ENCODE data around the gene SLC46A1.
A peak's percentile ranks its signal among the peaks of the same experiment; 100 is the strongest.

SLC46A1 gene

DNA sequence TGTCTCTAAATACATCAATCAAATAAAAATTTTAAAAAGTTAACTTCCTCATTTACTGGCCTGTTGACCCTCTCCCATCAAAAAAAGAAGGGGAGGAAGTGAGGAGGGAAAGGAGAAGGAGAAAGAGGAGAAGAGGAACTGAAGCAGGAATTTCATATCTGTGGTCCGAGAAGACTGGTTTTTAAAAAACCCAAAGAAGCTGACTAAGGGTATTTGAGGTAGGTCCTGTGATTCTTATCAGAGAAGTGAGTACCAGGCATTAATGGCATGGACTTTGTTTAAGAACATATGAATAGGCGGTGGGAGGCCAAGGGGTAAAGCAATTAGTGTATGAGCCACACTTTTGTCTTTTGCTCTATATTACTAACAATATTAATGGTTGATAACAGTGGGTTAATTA lies 2.0 kb downstream of the SLC46A1 start:
- DNase-seq (ENCODE audit: low read depth in 3 of 3), result no peak

DNA sequence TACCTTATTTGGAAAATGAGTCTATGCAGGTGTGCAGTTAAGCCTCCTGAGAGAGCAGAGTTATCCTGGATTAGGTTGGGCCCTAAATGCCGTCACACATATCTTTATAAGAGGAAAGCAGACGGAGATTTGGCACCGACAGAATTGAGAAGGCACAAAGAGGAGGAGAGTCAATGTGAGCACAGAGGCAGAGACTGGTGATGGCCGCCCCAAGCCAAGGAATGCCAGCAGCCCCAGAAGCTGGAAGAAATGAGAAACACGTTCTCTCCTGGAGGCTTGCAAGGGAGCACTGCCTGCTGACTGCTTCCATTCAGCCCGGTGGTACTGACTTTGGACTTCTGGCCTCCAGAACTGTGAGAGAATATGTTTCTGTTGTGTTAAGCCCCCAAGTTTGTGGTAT lies 3.2 kb downstream of the SLC46A1 start:
- no peak for DNase-seq (ENCODE audit: low read depth in 3 of 3)

DNA sequence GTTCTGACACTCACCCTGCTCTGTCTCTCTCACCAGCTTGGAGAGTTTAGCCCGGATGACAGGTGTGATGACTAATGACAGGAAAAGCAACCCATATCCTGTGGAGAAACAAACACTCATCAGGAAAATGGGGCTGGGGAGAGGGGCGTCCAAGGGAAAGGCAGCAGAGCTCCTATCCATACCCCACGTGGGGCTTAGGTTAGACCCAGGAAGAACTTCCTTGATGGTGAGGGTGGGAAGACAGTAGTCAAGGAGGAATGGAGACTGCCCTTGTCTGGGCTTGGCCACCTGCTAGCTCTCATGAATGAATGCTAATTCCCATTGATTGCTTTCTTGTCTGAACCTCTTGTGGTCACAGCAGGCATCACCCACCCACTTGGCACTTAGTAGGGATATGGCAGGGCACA lies 3.8 kb downstream of the SLC46A1 start:
- no peak for DNase-seq (ENCODE audit: low read depth in 3 of 3)

DNA sequence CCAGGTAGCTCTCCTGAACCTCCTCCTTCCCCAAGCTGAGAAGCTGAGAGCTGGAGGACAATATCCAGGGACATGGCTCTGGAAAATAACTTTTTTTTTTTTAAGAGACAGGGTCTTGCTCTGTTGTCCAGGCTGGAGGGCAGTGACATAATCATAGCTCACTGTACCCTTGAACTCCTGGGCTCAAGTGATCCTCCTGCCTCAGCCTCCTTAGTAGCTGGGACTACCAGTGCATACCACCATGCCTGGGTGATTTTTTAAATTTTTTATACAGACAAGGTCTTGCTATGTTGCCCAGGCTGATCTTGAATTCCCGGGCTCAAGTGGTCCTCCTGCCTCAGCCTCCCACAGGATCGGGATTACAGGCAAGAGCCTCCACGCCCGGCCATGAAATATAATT lies 6.2 kb downstream of the SLC46A1 start:
- no peak for DNase-seq (ENCODE audit: low read depth in 3 of 3)

DNA sequence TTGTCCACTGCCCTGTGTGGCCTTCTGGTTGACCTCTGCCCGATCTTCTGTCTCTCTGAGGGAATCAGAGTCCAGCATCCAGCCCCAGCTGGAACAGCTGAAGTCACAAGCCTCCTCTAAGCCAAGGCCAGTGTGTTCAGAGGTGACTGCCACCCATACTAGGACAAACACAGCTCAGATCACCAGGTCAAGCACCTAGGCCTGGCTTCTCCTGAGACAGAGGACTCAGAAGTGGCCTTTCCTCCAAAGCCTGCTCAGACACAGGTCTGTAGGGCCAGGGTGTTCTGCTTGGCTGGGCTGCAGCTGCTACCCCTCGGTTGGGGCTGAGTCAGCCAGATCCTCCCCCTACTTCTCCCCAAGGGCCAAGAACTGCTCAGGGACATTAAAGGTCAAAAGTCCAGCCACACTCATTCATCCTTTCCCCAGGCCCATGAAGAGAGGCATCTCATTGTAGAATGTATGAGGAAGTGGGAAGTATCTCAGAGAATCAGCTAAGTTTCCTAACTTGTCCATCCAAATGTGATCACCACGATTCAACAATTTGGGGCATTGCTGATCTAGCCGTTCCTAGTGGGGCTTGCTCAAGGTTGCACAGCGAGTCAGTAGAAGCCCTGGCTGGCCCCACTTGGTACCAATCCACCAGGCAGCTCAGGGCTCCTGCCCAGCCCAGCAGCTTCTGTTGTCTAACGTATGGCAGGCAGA lies 7.6 kb downstream of the SLC46A1 start:
- DNase-seq (ENCODE audit: low read depth in 3 of 3), result no peak

DNA sequence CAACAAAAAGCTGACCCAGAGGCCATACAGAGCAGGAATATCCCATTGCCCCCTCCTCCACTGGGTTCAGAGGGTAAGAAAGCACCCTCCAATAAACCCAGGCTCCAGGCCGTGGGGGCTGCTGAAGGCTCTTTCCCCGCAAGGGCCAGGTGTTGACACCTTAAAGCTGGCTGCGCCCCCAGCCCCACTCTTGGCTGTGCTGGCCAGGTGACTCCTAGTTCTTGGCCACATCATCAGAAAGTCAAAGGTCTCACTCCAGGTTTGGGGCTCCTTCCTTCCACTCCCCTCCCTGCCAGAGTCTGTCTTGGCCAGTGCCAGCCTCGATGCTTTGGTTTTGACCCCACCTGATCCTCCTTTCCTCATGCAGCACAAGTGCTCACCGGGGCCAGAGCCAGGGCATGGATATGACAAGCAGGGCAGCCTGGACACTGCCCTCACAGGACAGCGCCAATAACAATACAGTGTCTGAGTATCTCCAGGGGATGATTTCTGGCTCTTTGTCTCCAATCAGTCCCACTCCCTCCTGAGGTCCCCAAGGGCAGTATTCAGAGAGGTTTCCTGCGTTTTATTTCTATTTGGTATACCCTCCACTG lies 8.2 kb downstream of the SLC46A1 start:
- DNase-seq (ENCODE audit: low read depth in 3 of 3), result no peak

DNA sequence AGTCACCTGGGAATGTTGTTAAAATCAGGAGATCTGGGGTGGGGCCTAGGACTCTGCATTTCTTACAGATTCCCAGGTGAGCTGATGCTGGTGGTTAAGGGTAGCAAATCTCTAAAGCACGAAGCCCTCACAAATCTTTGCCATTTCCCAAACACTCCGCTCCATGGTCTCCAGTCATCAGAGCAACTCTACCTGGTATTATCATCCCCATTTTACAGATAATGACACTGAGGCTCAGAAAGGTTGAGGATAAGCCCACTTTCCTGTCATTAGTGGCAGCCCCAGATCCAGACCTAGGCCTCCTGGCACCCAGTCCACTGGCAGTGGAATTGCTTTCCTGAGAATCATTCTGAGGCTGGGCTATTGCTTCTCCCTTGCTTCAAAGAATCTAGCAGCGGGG lies 8.7 kb downstream of the SLC46A1 start:
- no peak for DNase-seq (ENCODE audit: low read depth in 3 of 3)

DNA sequence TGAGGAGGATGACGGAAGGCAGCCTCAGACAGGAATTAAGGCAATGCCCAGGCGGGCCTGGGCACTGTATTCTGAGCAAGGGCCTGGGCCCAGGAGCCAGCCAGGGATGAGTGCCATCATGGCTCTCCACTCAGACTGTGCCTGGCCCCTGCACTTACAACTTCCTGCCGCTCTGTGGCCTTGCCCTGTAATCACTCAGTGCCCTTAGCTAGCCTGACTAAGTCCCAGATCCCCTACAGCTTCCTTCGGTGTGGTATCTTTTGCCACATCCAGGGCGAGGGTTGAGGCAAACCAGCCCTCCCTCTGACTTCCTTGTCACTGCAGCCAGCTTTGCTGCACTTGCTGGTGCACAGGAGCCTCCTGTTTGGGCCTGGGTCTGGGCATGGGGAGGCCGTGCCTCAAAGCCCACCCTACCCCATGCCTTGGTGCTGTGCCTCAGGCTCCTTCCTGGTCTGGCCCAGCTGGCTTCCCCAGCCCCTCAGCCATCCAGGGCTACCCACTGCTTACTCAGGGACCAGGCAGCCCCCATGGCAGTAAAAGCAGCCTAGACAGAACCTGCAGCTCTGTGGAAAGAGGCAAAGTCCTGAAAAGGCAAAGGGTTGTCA lies 9.3 kb downstream of the SLC46A1 start:
- DNase-seq (ENCODE audit: low read depth in 3 of 3), result no peak

DNA sequence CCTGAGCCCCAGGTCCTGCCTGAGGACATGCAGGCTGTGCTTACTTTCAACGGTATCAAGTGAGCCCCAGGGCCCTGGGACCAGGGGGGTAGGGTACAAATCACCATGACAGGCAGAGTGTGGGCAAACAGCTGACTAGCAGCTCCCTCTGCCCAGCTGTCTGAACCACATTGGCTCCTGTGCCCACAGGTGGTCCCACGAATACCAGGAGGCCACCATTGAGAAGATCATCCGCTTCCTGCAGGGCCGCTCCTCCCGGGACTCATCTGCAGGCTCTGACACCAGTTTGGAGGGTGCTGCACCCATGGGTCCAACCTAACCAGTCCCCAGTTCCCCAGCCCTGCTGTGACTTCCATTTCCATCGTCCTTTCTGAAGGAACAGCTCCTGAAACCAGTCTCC lies 10.0 kb downstream of the SLC46A1 start:
- no peak for DNase-seq (ENCODE audit: low read depth in 3 of 3)

DNA sequence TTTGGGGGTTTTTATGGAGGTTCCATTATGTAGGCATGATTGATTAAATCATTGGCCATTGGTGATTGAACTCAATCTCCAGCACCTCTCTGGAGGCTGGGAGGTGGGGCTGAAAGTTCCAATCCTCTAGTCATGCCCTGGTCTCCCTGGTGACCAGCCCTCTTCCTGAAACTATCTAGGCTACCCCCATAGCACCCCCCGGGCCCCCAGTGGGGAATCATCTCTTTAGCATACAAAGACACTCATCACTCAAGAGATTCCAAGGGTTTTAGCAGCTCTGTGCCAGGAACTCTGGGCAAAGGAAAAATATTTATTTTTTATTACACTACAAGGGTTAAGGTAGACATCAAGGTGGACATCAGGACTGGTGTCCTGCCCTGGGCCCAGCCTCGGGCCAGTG lies 10.6 kb downstream of the SLC46A1 start:
- DNase-seq (ENCODE audit: low read depth in 3 of 3), result no peak

DNA sequence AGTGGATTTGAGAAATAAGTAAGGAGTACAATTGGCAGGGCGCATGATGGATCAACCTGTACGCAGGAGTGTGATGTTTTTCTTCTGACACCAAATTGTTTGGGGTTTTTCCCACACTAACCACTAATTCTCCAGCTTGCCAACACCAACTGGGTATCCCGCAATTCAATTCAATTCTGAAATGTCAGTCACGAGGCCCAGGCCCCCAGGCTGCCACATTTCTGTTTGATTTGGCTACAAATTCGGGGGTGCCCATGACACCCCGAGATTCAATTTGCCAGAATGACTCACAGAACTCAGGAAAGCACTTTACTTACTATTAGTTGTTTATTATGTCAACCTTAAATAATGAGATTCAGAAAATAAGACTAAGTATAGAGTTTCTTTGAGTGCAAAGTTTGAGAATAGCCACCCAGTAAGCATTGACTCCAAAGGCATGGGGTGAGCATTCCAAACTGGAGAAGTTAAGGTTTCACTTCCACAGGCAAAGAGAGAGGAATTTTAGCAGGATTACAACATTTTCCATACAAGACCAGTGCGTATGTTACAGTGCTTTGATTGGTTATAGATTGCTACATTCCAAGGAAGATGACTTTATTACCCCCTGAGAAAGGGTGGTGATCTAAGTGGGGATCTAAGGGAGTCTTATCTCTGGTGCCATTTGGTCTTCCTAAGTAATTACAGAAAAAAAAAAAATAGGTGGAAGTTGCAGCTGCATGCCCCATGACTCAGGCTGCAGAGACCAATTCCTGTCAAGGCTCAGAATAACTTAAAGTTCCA lies 11.5 kb downstream of the SLC46A1 start:
- no peak for DNase-seq (ENCODE audit: low read depth in 3 of 3)

DNA sequence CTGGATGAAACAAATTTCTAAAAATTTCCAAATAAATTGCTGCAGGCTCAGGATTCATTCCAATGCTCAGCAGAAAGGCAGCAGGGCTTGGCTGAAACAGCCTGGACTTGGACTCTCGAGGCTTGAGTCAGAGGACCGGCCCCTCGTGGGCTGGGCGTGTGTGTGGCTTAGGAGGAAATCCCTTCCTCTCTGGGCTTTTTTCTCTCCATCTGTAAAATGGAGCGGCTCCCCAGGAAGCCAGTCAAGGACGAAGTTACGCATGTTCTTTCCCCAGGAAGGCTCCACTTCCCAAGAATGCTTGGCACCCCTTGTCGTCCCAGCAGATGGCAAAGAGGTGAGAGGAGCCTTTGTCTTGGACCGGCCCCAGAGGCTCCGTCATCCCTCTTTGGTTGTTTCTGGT lies 13.5 kb downstream of the SLC46A1 start:
- DNase-seq (ENCODE audit: low read depth in 3 of 3), result no peak

DNA sequence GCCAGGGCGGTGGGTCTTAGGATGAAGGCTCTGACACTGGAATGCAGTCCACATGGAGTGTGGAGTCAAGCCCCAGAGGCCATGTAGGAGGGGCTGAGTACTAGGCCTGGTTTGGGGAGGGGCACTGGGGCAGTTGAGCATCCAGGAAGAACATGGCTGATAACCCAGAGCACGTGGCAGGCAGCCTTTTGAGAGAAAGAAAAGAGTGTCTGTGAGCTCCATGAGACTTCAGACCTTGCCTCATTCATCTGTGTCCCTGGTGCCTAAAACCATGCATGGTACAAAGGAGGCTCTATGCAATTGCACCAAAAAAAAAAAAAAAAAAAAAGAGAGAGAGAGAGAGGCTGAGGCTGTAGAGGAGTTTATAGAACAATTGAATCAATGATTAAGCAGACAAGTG lies 14.6 kb downstream of the SLC46A1 start:
- DNase-seq (ENCODE audit: low read depth in 3 of 3), result no peak

DNA sequence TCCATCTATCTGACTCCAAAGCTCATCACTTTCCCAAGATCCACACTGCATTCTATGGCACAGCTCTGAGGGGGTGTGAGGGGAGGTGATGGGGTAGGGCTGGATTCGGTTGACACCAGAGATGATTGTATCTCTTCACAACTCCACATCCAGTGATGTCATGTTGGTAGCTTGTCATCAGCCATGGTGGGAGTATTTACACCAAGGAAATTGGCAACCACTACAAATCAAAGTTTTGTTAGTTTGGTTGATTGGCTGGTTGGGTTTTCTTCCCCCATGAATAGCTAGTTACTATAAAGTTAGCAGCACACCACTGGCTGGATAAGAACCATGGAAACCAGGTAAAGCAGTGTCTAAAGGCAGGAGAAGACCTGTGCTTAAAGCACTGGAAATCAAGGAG lies 15.0 kb downstream of the SLC46A1 start:
- DNase-seq (ENCODE audit: low read depth in 3 of 3), result no peak

DNA sequence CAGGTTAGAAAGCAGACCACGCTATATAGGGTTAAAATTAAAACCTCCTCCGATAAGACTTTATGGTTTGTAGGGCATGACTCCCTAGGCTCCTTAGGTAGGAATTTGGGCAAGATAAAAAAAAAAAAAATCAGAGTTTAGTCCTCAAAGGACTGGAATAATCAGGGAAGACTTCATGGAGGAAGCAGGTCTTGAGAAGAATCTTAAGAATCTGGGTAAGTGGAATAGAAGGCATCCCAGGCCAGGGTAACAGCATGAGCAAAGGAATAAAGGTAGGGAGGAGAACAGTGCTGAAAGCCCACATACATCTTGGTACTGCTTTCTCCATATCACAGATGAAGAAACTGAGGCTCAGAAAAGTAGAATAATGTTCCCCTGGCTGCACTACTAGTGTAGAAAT lies 15.4 kb downstream of the SLC46A1 start:
- DNase-seq (ENCODE audit: low read depth in 3 of 3), result no peak

DNA sequence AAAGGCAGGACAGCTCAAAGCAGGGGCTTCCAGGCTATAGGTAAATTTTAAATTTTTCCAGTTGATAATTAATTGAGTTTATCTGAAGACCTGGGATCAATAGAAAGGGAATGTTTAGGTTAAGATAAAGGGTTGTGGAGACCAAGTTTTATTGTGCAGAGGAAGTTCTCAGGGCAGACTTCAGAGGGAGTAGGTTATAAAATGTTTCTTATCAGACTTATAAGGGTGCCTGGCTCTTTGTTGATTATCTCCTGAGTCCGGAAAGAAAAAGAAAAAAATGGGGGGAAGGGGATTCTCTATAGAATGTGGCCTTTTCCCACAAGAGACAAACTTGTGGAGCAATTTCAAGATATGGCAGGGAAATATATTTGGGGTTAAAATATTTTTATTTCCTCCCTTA lies 15.9 kb downstream of the SLC46A1 start:
- no peak for DNase-seq (ENCODE audit: low read depth in 3 of 3)

DNA sequence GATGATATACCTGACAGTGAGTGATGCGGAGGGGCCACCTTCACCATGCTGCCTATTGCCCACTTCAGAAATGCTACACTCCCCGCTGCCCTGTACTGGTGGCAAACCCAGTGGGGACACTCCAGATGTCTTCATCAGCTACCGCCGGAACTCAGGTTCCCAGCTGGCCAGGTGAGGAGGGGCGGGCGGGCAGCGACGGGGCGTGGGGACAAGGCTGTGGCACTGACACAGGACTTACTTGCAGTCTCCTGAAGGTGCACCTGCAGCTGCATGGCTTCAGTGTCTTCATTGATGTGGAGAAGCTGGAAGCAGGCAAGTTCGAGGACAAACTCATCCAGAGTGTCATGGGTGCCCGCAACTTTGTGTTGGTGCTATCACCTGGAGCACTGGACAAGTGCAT lies 17.9 kb downstream of the SLC46A1 start:
- DNase-seq (ENCODE audit: low read depth in 3 of 3), result no peak

DNA sequence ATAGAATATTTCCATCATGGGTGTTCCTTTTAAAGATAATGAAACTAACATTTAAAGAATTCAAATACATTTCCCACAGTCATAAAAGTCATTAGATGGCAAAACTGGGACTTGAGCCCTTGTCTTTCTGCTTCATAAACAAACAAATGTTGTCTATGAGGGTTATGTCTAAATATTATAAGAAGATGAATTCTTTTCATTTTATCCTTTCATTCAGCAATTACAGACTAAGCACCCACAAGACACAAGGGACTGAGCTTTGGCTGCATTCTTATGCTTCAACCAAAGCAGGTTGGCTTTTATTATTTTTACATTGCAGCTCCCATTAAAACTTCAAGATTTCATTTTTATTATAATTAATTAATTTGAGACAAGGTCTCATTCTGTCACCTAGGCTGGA lies 19.6 kb downstream of the SLC46A1 start:
- DNase-seq (ENCODE audit: low read depth in 3 of 3), result no peak

DNA sequence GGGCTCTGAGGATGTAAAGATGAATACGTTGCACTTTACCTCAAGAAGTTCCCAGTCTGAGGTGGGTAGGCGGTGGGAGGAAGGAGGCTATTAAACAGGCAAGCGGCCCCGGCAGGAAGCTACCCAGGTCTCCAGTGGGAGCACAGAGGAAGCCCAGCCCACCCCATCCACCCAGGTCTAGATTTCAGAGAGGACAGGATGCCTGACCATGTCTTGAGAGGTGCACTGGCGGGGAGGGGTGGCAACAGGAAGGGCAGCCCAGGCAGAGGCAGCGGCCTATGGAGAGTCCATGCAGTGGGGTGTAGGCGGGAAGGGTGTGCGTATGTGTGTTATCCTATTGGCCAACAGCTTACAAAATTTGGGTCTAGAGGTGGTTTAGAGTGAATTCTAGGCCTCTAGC lies 20.6 kb downstream of the SLC46A1 start:
- DNase-seq (ENCODE audit: low read depth in 3 of 3), result peak in 1 of 3 experiments; percentile 21

DNA sequence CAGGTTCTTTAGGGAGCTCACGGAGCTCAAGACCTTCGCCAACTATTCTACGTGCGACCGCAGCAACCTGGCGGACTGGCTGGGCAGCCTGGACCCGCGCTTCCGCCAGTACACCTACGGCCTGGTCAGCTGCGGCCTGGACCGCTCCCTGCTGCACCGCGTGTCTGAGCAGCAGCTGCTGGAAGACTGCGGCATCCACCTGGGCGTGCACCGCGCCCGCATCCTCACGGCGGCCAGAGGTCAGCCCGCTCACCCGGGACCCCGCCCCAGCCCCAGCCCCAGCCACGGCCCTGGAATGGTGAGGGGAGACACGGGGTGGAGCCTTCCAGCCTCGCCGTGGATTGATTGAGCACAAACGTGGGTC lies 21.0 kb downstream of the SLC46A1 start:
- DNase-seq (ENCODE audit: low read depth in 3 of 3), result peak in 1 of 3 experiments; percentile 11

DNA sequence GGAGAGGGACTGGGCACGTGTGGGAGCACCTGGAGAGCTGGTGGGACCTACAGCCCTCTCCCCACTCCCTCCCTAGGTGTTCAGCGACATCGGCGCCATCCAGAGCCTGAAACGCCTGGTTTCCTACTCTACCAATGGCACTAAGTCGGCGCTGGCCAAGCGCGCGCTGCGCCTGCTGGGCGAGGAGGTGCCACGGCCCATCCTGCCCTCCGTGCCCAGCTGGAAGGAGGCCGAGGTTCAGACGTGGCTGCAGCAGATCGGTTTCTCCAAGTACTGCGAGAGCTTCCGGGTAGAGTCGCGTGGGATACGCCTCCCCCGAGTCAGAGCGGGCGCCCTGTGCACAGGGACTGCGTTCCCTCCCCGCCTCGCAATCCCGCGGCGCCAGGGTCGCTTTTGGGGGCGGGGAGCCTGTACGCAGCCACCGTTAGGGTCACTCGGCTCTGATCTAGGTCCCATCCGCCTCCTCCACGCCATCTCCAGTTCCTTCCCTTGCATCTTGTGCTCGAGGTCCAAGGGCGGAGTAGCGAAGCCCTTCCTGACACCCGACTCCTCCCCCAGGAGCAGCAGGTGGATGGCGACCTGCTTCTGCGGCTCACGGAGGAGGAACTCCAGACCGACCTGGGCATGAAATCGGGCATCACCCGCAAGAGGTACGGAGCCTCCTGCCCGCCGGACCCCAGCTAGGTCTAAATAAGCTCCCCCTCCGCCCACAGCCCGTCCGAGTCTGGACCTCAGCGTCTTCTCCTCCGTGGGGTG lies 21.6 kb downstream of the SLC46A1 start:
- peak; percentile 34 to 65 (median 48) for DNase-seq (ENCODE audit: low read depth in 3 of 3)

Data from stimulated activated CD4-positive, alpha-beta T cell treated with anti-CD3 and anti-CD28 coated beads, TNF-alpha, amount 100 ng/mL, for 24 hours (primary cell).